ENCODE data around the gene ALDH3B2.

The ALDH3B2 gene

DNA sequence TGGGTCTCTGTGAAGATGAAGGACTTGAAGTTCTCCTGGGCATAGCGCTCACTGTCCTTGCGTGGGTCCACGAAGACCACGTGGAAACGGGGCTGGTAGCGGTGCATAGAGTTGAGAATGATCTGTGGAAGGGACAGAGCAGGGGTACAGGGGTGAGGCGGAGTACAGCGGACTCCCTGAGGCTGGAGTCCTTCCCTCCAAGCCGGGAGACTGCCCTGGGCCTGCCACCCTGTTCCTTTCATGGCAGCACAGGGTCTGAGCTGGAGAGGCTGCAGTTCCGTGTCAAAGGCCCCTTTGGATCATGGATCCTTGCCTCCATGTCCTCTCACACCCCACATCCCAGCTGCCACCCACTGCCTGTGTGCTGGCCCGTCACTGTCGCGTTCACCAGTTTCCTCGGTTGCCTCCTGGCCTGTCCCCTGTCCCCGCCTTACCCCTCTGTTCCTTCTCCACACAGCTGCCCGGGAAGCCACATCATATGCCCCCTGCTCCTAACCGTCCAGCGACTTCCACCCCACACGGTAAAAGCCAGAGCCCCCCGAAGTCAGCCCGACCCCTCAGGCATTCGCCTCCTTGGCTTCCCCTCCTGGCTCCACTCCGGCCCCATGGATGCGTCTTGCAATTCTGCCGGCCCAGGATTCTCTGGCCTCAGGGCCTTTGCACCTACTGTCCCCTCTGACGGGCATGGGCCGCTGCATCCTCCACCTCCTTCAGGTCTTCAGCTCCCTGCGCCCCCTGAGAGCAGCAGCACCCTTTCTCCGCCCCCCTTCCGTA is 41.3 kb downstream of the ALDH3B2 start:
- DNase-seq (ENCODE audit: low read depth): no peak
- TF ChIP-seq, protein P1, sequence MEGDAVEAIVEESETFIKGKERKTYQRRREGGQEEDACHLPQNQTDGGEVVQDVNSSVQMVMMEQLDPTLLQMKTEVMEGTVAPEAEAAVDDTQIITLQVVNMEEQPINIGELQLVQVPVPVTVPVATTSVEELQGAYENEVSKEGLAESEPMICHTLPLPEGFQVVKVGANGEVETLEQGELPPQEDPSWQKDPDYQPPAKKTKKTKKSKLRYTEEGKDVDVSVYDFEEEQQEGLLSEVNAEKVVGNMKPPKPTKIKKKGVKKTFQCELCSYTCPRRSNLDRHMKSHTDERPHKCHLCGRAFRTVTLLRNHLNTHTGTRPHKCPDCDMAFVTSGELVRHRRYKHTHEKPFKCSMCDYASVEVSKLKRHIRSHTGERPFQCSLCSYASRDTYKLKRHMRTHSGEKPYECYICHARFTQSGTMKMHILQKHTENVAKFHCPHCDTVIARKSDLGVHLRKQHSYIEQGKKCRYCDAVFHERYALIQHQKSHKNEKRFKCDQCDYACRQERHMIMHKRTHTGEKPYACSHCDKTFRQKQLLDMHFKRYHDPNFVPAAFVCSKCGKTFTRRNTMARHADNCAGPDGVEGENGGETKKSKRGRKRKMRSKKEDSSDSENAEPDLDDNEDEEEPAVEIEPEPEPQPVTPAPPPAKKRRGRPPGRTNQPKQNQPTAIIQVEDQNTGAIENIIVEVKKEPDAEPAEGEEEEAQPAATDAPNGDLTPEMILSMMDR (IDR thresholded peaks at IDR 0.05; ENCODE audit: low read depth, low read length, missing control alignments): no peak
- no peak overlapping the region for H3K4me3 ChIP-seq (ENCODE audit: low read depth, low read length)

DNA sequence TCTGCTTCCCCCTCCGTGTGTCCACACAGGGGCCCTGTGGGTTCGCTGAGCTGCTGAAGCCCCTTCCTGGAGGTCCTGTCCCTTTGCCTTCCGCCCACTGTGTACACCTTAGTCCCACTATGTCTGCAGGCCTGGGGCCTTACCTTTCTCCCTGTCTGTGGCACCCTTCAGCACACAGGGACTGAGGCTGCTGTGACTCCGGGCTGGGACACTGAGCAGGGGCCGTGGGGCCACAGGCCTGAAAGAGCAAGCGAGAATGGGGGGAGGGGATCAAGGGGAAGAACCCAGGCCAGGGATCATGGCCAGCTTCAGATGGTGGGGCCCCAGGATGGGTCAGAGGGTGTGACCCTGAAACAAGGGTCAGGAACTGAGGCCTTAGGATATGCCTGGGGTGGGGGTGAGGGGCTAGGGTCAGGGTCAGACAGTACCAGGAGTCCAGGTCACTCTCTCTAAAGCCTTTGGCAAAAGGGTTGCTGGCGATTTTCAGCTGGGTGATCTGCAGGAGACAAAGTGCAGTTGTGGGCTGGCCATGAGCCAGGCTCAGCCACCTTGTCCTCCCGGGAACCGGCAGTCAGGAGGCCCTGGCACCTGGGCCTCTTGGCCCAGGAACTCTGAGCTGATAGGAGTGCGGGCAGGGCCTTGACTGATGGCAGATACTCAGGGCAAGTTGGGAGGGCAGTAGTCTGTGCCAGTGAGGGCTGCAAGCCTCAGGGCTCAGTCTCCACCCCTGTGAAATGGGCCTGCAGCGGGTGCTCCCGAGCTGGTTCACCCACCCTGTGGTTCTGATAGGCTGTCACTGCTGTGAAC is 42.0 kb downstream of the ALDH3B2 start:
- DNase-seq (ENCODE audit: low read depth): no peak
- no peak overlapping the region for H3K4me3 ChIP-seq (ENCODE audit: low read depth, low read length)
- TF ChIP-seq, protein P1 (IDR thresholded peaks at IDR 0.05; ENCODE audit: low read depth, low read length, missing control alignments): no peak

DNA sequence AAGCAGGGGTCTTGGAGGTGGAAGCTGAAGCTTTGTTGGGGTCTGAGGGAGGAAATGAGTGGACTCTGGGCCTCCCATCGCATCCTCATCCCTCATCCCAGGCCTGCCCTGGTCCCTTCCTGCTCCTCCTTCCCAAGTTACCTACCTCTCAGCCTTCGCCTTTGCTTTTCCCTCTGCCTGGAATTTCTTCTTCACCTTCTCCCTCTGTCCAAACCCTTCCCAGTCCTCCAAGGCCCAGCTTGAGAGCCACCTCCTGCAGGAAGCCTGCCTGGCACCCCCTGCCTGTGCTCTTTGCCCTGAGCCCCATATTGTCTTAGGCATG is 42.6 kb downstream of the ALDH3B2 start:
- TF ChIP-seq, protein P1 (IDR thresholded peaks at IDR 0.05; ENCODE audit: low read depth, low read length, missing control alignments): no peak
- no peak overlapping the region for H3K4me3 ChIP-seq (ENCODE audit: low read depth, low read length)

DNA sequence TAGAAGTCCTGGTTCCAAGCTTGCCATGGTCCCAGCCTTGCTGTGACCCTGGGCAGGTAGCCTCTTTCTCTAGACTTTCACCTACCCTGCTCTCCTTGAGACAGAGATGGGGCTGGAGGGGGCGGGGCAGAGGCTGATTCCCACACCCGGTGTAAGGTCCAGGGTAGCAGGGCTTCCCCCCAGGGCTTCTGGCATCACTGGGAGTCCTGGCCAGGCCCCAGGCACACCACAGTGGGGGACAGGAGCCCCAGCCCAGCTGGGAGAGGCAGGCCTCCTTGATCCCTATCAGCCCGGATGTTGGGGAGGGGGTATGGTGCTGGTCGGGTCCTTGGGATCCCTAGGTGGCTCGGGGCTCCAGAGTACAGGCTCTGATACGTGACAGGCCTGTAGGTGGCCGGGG is 43.0 kb downstream of the ALDH3B2 start:
- DNase-seq (ENCODE audit: low read depth): no peak
- TF ChIP-seq, protein P1 (IDR thresholded peaks at IDR 0.05; ENCODE audit: low read depth, low read length, missing control alignments): no peak
- H3K4me3 ChIP-seq (ENCODE audit: low read depth, low read length): no peak overlapping the region

More for the DNA sequence above, 42.6 kb downstream of the ALDH3B2 start:
- DNase-seq (ENCODE audit: low read depth): no peak

DNA sequence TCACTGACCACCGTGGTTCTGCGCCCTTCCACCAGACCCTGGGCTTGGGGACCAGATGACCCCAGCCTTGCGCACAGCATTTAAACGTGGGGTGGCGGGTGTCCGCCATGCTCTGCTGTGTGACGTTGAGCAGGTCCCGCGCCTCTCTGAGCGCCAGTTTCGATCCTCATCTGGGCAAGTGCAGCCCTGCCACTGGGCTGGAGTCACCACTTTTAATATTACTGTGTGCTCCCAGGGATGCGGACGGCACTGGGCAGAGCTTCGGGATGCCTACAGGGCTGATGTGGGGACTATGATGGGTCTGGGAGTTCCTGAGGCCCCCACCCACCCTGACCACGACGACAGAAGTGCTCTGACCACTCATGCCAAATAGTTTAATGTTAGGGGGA is 43.5 kb downstream of the ALDH3B2 start:
- TF ChIP-seq, protein P1 (IDR thresholded peaks at IDR 0.05; ENCODE audit: low read depth, low read length, missing control alignments): no peak
- H3K4me3 ChIP-seq (ENCODE audit: low read depth, low read length): peak overlapping the region; percentile 76
- no peak for DNase-seq (ENCODE audit: low read depth)

DNA sequence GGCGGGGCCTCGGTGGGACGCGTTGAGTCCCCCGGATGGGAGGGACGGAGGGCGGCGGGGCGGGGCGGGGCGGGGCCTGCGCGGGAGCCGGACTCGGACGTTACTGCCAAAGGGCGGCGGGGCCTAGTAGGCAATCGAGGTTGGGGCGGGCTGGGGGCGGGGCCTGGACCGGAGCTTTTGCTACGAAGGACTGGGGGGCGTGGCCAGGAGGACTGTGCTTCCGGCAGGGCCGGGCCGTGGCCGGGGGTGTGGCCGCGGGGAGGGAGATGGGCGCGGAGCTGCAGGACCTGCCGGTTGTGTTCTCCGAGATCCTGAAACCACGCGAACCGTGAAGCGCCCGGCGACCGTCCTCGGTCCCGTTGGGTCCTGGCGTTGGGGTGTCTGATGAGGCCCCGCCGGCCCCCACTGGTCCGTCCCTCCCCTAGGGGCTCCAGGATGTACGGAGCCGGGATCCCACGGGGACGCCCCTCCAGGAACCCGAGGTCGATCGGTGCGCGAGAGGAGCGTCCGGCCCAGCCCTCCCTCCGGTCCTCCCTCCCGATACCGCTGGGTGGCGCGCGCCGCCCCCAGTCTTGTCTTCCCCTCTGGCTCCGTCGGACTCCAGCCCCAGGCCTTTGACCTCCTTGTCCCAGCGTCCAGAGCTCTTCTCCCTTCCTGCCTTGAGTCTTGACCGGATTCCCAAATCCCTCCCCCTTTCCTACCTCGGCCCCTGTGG is 44.0 kb downstream of the ALDH3B2 start:
- DNase-seq (ENCODE audit: low read depth): peak; percentile 86
- TF ChIP-seq, protein P1 (IDR thresholded peaks at IDR 0.05; ENCODE audit: low read depth, low read length, missing control alignments): peak; percentile 81
- peak overlapping the region; percentile 76 for H3K4me3 ChIP-seq (ENCODE audit: low read depth, low read length)
